ENCODE measurements around the gene SPEG.
"Not testable (repeated sequence)": the region's sequence is repeated elsewhere in the genome, so short reads cannot be mapped to it uniquely, and the experiment has no call there.

The SPEG gene

GRCh38 chr2:219405451-219405850 lies 29.2 kb upstream of the SPEG start:
- DNase-seq, result no peak

- DNase-seq, result no peak
Observed at GRCh38 chr2:219405958-219406860, 28.4 kb upstream of the SPEG start.

DNA sequence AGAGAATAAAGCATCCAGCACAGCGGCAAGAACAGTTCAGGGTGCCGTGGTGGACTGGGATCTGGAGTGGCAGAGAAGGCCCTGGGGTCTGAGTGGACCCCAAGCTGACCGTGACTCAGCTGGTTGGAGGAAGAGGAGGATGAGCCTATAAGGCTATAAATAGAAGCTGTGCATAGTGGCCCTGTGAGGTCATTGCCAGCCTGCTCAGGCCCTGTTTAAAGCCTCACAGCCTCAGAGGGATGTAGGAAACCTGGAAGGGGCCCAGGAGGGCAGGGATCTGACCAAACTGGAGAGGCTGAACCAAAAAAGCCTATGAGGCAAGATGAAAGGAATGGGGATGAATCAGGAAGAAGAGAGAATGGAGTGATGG lies 27.8 kb upstream of the SPEG start:
- DNase-seq, result no peak

GRCh38 chr2:219407343-219407742 lies 27.3 kb upstream of the SPEG start:
- not testable (repeated sequence) for DNase-seq

- no peak for DNase-seq
Observed at GRCh38 chr2:219408204-219408603, 26.4 kb upstream of the SPEG start.

- DNase-seq, result no peak
Observed at GRCh38 chr2:219408631-219409030, 26.0 kb upstream of the SPEG start.

DNA sequence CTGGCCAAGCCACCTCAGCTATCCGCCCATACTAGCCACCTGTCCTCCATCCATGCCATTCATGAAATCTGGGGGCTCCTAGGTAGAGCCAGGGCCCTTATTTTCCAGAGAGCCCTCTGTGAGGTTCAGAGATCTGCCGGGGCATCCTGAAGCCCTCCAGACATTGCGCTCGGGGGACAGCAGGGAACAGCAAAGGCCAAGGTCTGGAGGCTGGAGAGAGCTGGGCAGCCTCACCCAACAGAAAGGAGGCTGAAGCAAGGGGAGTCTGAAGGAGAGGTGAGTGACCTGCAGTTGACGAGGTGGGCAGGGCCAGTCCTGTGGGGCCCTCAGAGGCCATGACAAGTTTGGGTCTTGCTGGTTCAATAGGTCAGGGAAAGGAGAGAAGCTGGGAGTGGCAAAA lies 25.0 kb upstream of the SPEG start:
- DNase-seq, result no peak

DNA sequence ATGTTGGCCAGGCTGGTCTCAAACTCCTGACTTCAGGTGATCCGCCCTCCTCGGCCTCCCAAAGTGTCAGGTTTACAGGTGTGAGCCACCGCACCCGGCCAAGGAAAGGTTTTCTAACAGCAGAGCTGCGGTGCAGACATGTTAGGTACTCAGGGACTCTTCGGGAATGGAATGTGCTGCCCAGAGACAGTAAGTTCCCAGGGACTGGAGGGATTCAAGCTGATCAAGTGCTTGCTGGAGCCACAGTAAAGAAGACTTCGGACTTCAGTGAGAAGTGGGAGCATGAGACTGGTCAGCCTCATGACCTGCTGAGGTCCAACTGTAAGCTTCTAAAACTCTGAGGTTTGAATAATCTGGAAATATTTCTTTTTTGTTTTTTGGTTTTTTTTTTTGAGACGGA lies 24.3 kb upstream of the SPEG start:
- DNase-seq, result no peak

GRCh38 chr2:219414857-219415256 lies 19.8 kb upstream of the SPEG start:
- no peak for DNase-seq

DNA sequence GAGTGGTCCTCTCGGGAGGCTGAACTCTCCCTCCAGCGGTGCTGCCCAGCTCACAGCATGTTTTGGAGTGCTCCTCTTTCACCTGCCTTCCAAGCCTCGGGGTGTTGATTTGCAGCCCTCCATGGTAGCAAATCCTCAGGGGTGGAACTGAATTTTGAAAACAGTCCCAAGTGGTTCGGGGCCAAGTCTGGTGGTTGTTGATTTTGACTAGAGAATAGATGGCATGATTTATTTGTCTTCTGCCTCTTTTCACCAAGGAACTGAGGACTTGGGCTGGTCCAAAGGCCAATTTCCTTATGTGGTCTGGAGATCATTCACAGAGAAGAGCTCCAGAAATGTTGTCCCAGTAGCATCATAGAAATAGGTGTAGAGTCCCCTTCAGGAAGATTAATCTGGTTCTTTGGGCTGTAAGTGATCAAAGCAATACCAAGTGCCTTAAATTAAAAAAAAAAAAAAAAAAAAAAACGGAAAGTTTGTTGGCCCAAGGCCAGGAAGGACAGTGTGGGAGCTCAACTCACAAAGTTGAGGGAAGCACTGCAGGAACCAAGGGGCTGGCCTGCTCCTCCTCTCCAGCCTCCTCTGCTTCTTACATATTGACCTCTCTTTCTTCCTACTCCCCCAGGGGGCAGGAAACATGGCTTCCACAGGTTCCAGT lies 18.9 kb upstream of the SPEG start:
- no peak for DNase-seq

- no peak for DNase-seq
Observed at GRCh38 chr2:219416235-219416602, 18.4 kb upstream of the SPEG start.

DNA sequence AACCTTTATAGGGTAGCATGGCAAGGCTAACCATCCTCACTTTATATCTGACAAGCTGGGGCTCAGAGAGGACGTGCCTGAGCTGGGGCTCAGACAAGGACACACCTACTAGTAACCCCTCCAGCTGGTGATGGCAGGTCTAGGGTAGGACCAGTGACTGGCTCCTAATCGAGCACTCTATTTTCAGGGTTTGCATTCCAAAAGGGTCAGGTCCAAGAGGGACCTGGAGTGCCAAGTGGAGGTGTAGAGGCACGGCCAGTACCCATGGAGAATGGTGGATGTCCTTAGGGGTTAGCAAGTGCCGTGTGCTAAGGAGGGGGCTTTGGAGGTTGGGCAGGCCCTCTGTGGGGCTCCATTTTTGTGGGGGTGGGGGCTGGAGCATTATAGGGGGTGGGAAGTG lies 17.7 kb upstream of the SPEG start:
- no peak for DNase-seq

DNA sequence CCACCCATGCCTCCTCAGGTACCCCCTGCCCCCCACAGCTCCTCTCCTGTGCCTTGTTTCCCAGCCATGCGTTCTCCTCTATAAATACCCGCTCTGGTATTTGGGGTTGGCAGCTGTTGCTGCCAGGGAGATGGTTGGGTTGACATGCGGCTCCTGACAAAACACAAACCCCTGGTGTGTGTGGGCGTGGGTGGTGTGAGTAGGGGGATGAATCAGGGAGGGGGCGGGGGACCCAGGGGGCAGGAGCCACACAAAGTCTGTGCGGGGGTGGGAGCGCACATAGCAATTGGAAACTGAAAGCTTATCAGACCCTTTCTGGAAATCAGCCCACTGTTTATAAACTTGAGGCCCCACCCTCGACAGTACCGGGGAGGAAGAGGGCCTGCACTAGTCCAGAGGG lies 17.3 kb upstream of the SPEG start:
- peak in 1 of 2 experiments; percentile 64 for DNase-seq

- no peak for DNase-seq
Observed at GRCh38 chr2:219418155-219419011, 16.3 kb upstream of the SPEG start, which contains the start of gene DES. TSS of gene DES (plus strand) at chr2:219418377. CDS start at chr2:219418463, 86 bp downstream.

GRCh38 chr2:219419012-219419324 lies 15.7 kb upstream of the SPEG start:
- DNase-seq, result no peak

DNA sequence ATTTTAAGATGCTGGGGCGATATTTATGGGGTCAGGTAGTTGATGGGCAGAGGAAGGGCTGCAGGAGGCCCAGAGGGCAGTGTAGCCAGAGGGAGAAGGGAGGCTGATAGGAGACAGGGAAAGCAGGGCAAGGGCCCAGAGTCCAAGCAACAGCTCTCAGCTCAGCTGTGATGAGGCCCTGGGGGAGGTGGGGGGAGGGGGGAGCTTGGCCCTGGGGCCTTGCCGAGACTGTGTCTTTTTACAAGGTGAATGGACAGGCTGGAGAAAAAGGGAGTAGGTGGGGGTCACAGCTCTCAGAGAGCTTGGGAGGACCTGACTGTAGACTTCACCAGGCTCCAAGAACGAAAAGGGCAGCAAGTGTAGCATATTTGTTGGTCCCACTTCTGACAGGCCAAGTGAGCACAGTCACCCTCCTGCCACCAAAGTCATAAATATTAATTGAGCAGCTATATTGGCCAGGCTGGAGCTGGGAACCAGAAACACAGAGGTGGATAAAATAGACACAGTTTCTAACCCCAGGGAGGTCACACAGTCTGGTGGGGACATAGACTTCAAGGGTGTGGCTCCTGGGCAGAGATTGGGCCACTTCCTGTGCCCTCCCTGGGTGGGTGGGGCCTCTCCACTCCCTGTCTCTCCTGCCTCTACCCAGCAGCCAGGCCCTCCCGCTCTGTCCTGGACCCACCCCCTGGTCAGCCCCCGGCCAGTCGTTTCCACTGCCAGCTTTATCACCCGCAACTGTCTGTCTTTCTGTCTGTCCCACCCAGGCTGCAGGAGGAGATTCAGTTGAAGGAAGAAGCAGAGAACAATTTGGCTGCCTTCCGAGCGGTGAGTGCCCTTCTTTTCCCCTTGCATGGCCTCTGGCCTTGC lies 15.1 kb upstream of the SPEG start:
- DNase-seq, result no peak

DNA sequence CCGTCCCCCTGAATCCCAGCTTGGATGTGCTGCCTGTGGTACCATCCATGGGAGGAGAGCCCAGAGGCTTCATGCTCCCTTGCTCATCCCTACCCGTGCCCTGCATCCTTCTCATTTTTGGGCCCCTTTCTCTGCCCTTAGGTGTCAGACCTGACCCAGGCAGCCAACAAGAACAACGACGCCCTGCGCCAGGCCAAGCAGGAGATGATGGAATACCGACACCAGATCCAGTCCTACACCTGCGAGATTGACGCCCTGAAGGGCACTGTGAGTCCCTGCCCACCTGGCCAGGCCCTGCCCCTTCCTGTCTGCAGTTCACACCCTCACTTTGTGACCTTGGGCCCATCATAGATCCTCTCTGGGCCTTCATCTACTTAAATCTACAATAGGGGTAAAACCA lies 14.0 kb upstream of the SPEG start:
- no peak for DNase-seq

DNA sequence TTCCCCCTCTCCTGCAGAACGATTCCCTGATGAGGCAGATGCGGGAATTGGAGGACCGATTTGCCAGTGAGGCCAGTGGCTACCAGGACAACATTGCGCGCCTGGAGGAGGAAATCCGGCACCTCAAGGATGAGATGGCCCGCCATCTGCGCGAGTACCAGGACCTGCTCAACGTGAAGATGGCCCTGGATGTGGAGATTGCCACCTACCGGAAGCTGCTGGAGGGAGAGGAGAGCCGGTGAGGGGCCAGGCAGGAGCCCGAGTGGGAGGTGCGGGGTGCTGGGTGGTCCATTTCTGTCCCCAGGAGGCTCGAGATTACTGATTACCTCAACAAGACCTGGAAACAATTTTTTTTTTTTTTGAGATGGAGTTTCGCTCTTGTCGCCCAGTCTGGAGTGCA lies 13.3 kb upstream of the SPEG start:
- DNase-seq, result no peak

DNA sequence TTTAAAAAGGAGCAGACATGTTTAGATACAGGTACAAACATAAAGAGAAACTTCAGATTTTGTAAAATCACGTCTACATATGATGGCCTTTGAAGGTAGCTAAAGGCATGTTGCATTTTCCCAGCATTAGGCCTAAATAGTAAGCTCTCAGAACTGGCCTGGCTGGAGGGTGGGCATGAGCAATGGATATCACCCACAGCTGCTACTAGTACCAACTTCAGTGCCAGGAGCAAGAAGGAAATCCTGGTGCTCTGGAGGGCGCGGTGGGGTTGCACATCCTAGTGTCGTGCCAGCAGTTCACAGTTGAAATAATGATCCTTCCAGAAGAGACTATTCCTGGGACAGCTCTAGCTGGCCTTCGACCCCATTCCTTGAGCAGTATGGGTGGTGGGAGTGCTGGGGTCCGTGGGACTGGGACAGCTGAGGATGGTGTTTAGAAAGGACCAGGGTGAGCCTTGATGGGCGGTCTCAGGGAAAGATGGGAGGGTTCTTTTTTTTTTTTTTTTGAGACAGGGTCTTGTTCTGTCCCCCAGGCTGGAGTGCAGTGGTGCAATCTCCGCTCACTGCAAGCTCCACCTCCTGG lies 11.6 kb upstream of the SPEG start:
- no peak for DNase-seq

- DNase-seq, result no peak
Observed at GRCh38 chr2:219423652-219424377, 10.8 kb upstream of the SPEG start.

DNA sequence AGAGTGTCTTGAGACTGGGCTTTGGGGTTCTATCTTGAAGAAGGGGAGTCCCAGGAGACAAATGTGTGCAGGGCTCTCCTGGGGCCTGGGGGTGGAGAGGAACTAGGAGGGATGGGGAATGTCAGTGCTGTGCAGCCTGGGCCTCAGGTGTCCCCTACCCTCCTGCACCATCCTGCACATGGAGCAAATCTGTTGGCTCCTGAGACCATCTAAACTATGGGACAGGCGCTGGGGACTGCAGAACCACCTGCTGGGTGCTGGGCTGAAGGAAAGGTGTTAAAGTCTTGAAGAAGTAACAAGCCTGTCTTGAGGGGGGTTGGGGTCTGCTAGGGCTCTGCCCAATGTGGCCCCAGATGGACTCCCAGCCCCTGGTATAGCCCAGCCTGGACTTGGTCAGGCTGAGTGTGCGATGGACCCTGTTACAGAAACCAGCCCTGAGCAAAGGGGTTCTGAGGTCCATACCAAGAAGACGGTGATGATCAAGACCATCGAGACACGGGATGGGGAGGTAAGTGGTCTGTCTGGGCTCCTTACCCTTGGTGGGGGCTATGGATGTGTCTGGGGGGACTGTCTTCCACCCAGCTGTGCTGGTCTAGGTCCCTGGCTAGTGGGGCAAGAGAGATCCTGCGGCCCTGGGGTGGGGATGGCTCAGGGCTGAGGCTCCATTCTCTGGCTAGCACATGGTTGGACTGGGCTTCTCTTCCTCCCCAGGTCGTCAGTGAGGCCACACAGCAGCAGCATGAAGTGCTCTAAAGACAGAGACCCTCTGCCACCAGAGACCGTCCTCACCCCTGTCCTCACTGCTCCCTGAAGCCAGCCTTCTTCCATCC lies 9.2 kb upstream of the SPEG start:
- no peak for DNase-seq
